ENCODE results near the gene ACMSD.
"Not testable (repeated sequence)": the region's sequence is repeated elsewhere in the genome, so short reads cannot be mapped to it uniquely, and the experiment has no call there.

ACMSD gene

GRCh38 chr2:134905168-134905567 is 66.8 kb downstream of the ACMSD start:
- no peak for DNase-seq (ENCODE audit: low read depth in 2 of 2, low spot score in 1 of 2)

- DNase-seq (ENCODE audit: low read depth in 2 of 2, low spot score in 1 of 2): no peak
Measured at GRCh38 chr2:134906726-134907125, 68.3 kb downstream of the ACMSD start.

GRCh38 chr2:134907441-134908116 is 69.2 kb downstream of the ACMSD start:
- not testable (repeated sequence) for DNase-seq (ENCODE audit: low read depth in 2 of 2, low spot score in 1 of 2)

- no peak for DNase-seq (ENCODE audit: low read depth in 2 of 2, low spot score in 1 of 2)
Measured at GRCh38 chr2:134910763-134911399, 72.5 kb downstream of the ACMSD start.

GRCh38 chr2:134911400-134911785 is 73.0 kb downstream of the ACMSD start:
- no peak for DNase-seq (ENCODE audit: low read depth in 2 of 2, low spot score in 1 of 2)

- no peak for DNase-seq (ENCODE audit: low read depth in 2 of 2, low spot score in 1 of 2)
Measured at GRCh38 chr2:134912361-134912760, 73.9 kb downstream of the ACMSD start.

- DNase-seq (ENCODE audit: low read depth in 2 of 2, low spot score in 1 of 2): no peak
Measured at GRCh38 chr2:134917360-134917865, 79.0 kb downstream of the ACMSD start.

- peak in 1 of 2 donors; percentile 77 for DNase-seq (ENCODE audit: low read depth in 2 of 2, low spot score in 1 of 2)
Measured at GRCh38 chr2:134917888-134918525, 79.6 kb downstream of the ACMSD start.

- peak; percentile 97 to 100 for DNase-seq (ENCODE audit: low read depth in 2 of 2, low spot score in 1 of 2)
Measured at GRCh38 chr2:134918526-134919340, 80.3 kb downstream of the ACMSD start, which contains the start of gene CCNT2. Gene CCNT2 (plus strand): TSS chr2:134918822. CDS start chr2:134918855, 33 bp downstream.

GRCh38 chr2:134919341-134920210 is 81.2 kb downstream of the ACMSD start:
- peak in 1 of 2 donors; percentile 6 for DNase-seq (ENCODE audit: low read depth in 2 of 2, low spot score in 1 of 2)

- DNase-seq (ENCODE audit: low read depth in 2 of 2, low spot score in 1 of 2): no peak
Measured at GRCh38 chr2:134924912-134925311, 86.5 kb downstream of the ACMSD start.

GRCh38 chr2:134926231-134926931 is 88.0 kb downstream of the ACMSD start:
- no peak for DNase-seq (ENCODE audit: low read depth in 2 of 2, low spot score in 1 of 2)

GRCh38 chr2:134927195-134927594 is 88.8 kb downstream of the ACMSD start:
- DNase-seq (ENCODE audit: low read depth in 2 of 2, low spot score in 1 of 2): no peak

- DNase-seq (ENCODE audit: low read depth in 2 of 2, low spot score in 1 of 2): no peak
Measured at GRCh38 chr2:134932864-134933526, 94.6 kb downstream of the ACMSD start.

- DNase-seq (ENCODE audit: low read depth in 2 of 2, low spot score in 1 of 2): no peak
Measured at GRCh38 chr2:134933732-134934131, 95.3 kb downstream of the ACMSD start.

- no peak for DNase-seq (ENCODE audit: low read depth in 2 of 2, low spot score in 1 of 2)
Measured at GRCh38 chr2:134934150-134934549, 95.7 kb downstream of the ACMSD start.

- DNase-seq (ENCODE audit: low read depth in 2 of 2, low spot score in 1 of 2): no peak
Measured at GRCh38 chr2:134934641-134935040, 96.2 kb downstream of the ACMSD start.

GRCh38 chr2:134936691-134937090 is 98.3 kb downstream of the ACMSD start:
- no peak for DNase-seq (ENCODE audit: low read depth in 2 of 2, low spot score in 1 of 2)

GRCh38 chr2:134943540-134943939 is 105.1 kb downstream of the ACMSD start:
- DNase-seq (ENCODE audit: low read depth in 2 of 2, low spot score in 1 of 2): no peak
